ENCODE data around the gene SLC12A3. TPM values are rescaled to one million over a fixed set of nuclear protein-coding genes. Genes with fewer than 3 reads are reported as not detected.

The SLC12A3 gene
- total RNA-seq, 3 donors from 2014 or later, result not detected

- Histone ChIP-seq H3K9me3 (no peaks in the 10 kb centered on the region), H3K36me3 (no peaks in the 10 kb centered on the region), H3K4me3 (no peak overlapping the region), H3K4me1 (no peaks in the 10 kb centered on the region), H3K27ac (no peak overlapping the region), H3K27me3 (no peaks in the 10 kb centered on the region)
- TF ChIP-seq POLR2A (IDR thresholded peaks at IDR 0.05) (no peak), POLR2AphosphoS5 (IDR thresholded peaks at IDR 0.05) (no peak), CTCF (IDR thresholded peaks at IDR 0.05) (no peak)
- intact Hi-C loops (cut with DNase I; ENCODE audit: low total_unique reads), result no loop called here
- DNase-seq (ENCODE audit: low spot score in 2 of 2), result no peak
Measured at GRCh38 chr16:56897026-56897799, 32.2 kb downstream of the SLC12A3 start.

GRCh38 chr16:56898847-56899246 is 33.8 kb downstream of the SLC12A3 start:
- Histone ChIP-seq H3K27ac (no peak overlapping the region), H3K27me3 (no peaks in the 10 kb centered on the region), H3K9me3 (no peaks in the 10 kb centered on the region), H3K4me1 (no peaks in the 10 kb centered on the region), H3K36me3 (no peaks in the 10 kb centered on the region), H3K4me3 (no peak overlapping the region)
- TF ChIP-seq CTCF (IDR thresholded peaks at IDR 0.05) (no peak), POLR2A (IDR thresholded peaks at IDR 0.05) (no peak), POLR2AphosphoS5 (IDR thresholded peaks at IDR 0.05) (no peak)
- no peak for DNase-seq (ENCODE audit: low spot score in 2 of 2)
- intact Hi-C loops (cut with DNase I; ENCODE audit: low total_unique reads), result no loop called here

GRCh38 chr16:56903866-56904265 is 38.9 kb downstream of the SLC12A3 start:
- Histone ChIP-seq H3K27ac (no peak overlapping the region), H3K36me3 (no peaks in the 10 kb centered on the region), H3K4me3 (no peak overlapping the region), H3K9me3 (no peaks in the 10 kb centered on the region), H3K27me3 (no peaks in the 10 kb centered on the region), H3K4me1 (no peaks in the 10 kb centered on the region)
- intact Hi-C loops (cut with DNase I; ENCODE audit: low total_unique reads), result no loop called here
- TF ChIP-seq POLR2AphosphoS5 (IDR thresholded peaks at IDR 0.05), result no peak
- no peak for TF ChIP-seq POLR2A (IDR thresholded peaks at IDR 0.05)
- no peak for TF ChIP-seq CTCF (IDR thresholded peaks at IDR 0.05)
- no peak for DNase-seq (ENCODE audit: low spot score in 2 of 2)

GRCh38 chr16:56907401-56907800 is 42.4 kb downstream of the SLC12A3 start:
- H3K9me3 ChIP-seq, result no peaks in the 10 kb centered on the region
- TF ChIP-seq POLR2AphosphoS5 (IDR thresholded peaks at IDR 0.05), result no peak
- TF ChIP-seq POLR2A (IDR thresholded peaks at IDR 0.05), result no peak
- no peak for TF ChIP-seq CTCF (IDR thresholded peaks at IDR 0.05)
- no peak overlapping the region for H3K27ac ChIP-seq
- no peaks in the 10 kb centered on the region for H3K4me1 ChIP-seq
- H3K36me3 ChIP-seq, result no peaks in the 10 kb centered on the region
- H3K4me3 ChIP-seq, result no peak overlapping the region
- no peak for DNase-seq (ENCODE audit: low spot score in 2 of 2)
- intact Hi-C loops (cut with DNase I; ENCODE audit: low total_unique reads), result no loop called here
- no peaks in the 10 kb centered on the region for H3K27me3 ChIP-seq

GRCh38 chr16:56909527-56909979 is 44.5 kb downstream of the SLC12A3 start:
- H3K9me3 ChIP-seq, result no peaks in the 10 kb centered on the region
- intact Hi-C loops (cut with DNase I; ENCODE audit: low total_unique reads), result no loop called here

More at GRCh38 chr16:56909527-56909979, 44.5 kb downstream of the SLC12A3 start:
- H3K4me1 ChIP-seq, result no peaks in the 10 kb centered on the region
- TF ChIP-seq POLR2A (IDR thresholded peaks at IDR 0.05), result no peak
- TF ChIP-seq CTCF (IDR thresholded peaks at IDR 0.05), result no peak
- no peak for TF ChIP-seq POLR2AphosphoS5 (IDR thresholded peaks at IDR 0.05)
- H3K27me3 ChIP-seq, result no peaks in the 10 kb centered on the region
- no peaks in the 10 kb centered on the region for H3K36me3 ChIP-seq
- H3K27ac ChIP-seq, result no peak overlapping the region
- no peak overlapping the region for H3K4me3 ChIP-seq
- no peak for DNase-seq (ENCODE audit: low spot score in 2 of 2)

All from breast epithelium (tissue), 4 donors.